ENCODE data around the gene TMC4.

The TMC4 gene

DNA sequence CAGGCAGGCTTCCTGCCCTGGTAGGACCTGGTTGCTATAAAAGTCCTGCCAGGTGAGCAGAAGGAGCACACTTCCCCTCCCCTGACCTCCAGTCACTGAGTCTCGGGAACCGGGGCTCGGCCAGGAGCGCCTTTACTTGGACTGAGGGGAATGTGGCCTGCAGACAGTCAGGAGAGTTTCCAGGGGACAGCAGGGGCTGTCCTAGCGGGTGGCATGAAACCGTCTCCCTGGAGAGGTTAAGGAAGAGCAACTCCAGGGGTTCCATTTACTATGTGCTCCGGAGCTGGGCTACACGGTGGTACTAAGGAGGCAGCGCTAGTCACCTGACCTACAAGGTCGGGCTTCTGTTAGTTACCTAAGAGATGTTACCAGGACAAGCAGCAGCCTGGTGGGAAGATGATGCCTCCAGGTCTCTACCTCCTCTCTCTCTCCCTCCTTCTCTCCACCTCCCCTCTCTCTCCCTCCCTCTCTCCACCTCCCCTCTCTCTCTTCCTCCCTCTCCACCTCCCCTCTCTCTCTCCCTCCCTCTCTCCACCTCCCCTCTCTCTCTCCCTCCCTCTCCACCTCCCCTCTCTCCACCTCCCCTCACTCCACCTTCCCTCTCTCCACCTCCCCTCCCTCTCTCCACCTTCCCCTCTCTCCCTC, 39.5 kb downstream of the TMC4 start:
- DNase-seq (ENCODE audit: low read depth in 2 of 2): no peak

DNA sequence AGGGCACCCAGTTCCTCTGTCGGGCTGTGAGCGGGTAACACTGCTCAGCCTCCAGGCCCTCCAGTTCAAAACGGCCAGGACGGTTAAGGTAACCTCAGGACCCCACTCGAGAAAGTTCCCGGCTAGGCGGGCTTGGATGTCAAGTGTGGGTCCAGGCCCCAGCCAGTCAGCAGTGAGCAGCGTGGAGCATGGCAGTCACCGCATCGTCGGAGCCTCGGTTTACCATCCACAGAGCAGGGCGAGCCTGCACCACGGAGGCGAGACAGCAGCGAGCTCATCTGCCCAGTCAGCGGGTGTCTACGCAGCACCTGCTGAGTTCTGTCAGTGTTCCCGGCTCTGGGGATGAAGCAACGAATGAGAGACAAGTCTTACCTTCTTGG, 43.4 kb downstream of the TMC4 start:
- DNase-seq (ENCODE audit: low read depth in 2 of 2): no peak

DNA sequence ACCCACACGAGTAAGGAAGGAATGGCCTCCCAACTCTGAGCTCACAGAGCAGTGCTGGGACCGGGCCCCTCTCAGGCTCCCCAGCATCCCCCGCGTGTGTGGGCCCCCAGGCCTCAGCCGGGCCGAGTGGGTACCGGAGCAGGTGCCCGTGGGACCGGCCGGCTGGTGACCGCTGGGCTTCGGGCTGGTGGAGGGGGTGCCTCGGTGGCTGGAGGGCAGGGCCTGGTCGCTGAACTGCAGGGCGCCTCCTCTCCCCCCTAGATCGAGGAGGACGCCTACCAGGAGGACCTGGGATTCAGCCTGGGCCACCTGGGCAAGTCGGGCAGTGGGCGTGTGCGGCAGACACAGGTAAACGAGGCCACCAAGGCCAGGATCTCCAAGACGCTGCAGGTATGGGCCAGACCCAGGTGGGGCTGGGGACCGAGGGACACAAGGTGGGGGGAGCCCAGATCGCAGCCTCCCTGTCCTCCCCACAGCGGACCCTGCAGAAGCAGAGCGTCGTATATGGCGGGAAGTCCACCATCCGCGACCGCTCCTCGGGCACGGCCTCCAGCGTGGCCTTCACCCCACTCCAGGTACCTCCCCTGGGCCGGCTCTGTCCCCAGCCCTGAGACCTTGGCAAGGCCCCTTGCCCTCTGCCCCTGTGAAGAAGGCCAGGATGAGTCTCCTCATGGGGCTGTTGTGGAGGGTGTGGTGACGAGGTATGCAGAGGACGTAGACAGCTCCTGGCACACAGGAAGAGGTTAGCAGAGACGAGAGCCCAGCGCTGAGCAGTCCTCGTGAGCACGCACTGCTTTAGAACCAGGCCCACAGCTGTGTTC, 44.0 kb downstream of the TMC4 start:
- DNase-seq (ENCODE audit: low read depth in 2 of 2): no peak

DNA sequence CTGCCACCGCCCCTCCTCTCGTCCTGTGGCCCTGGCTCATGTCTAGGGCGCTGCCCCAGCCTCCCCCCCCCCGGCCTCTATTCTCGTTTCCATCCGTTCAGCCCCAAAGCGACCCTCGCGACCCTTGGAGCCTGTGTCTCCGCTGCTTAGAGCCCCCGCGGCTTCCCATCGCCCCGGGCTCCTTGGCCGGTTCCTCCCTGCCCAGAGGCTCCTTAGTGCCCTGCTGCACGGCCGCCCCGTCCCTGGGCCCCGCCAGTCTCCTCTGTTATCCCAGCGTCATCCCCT, 44.6 kb downstream of the TMC4 start:
- no peak for DNase-seq (ENCODE audit: low read depth in 2 of 2)

DNA sequence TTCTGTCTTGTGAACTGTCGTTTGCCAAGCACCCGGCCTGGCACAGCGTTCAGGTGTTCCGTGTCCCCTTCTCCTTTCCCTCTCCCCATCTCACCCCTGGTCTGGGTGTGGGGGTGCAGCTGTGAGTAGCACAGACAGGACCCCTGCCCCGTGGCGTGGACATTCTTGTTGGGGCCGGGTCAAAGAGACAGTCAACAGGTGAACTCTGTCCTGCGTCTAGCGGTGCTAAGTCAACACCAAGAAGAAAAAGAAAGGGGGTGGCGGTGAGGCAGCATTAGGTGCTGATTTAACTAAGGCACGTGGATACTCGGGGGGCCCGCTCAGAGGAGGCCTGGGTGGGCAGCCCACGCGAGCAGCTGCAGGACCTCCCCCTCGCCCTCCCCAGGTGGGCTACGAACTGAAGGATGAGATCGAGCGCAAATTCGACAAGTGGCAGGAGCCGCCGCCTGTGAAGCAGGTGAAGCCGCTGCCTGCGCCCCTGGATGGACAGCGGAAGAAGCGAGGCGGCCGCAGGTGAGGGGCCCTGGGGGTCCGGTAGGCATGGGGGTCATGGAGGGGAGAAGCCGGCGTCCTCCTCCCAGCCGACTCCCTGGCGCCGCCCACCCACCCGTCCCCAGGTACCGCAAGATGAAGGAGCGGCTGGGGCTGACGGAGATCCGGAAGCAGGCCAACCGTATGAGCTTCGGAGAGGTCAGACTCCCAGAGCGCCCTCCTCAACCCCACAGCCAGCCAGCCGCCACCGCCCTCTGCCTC, 45.1 kb downstream of the TMC4 start:
- no peak for DNase-seq (ENCODE audit: low read depth in 2 of 2)

DNA sequence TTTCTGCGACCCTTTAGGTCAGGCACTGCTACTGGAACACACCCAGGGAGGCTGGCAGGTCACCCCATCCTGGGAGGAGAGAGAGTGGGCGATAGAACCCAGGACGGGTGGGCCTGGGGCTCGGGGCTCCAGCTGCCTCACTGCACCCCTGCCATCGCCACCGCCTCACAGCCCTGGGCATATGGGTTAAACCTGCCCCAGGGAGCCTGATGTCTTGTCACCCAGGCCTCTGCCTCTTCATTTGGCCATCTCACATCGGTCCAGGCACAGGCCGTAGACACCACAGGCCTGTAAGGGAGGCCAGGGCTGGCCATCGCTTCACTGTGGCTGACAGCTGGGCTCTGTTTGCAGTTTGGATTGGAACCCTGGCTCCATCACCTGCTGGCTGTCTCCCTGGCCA, 47.2 kb downstream of the TMC4 start:
- DNase-seq (ENCODE audit: low read depth in 2 of 2): no peak

DNA sequence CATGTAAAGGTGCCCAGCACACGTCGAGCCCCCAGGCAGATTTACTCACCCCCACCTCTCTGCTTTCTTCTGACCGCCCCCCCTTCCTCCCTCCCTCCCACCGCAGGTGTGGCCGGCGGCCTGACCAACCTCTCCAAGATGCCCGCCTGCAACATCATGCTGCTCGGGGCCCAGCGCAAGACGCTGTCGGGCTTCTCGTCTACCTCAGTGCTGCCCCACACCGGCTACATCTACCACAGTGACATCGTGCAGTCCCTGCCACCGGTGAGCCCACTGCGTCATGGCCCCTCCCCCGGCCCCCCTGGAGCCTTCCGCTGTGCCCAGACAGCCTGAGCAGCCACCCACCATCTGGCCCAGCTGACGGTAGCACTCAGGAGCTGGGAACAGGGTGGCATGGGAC, 48.6 kb downstream of the TMC4 start:
- no peak for DNase-seq (ENCODE audit: low read depth in 2 of 2)

DNA sequence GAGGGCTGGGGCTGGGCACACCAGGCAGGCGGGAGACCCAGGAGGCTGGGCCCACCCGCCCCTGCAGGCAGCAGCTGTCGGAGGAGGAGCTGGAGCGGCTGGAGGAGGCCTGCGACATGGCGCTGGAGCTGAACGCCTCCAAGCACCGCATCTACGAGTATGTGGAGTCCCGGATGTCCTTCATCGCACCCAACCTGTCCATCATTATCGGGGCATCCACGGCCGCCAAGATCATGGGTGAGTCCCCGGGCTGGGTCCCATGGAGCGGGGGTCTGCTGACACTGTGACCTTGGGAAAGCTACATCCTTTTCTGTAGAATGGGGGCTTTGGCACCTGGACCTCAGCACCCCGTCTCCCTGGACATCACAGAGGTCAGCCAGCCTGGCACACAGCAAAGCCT, 49.3 kb downstream of the TMC4 start:
- no peak for DNase-seq (ENCODE audit: low read depth in 2 of 2)

DNA sequence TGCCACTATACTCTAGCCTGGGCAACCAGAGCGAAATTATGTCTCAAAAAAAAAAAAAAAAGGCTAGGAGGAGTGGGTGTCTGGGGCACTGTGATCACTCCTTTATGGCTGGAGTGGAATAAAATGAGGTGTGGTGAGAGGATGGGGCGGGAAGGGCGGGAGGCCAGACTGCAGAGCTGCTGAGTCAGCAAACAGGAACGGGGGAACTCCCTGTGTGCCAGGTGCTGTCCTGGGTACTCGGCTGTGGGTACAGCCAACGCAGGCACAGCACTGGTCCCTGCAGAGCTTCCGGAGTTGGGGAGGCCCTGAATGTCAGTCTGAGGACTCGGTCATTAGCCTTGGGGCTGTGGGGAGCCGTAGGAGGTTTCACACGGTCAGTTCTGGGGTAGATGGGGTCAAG, 51.7 kb downstream of the TMC4 start:
- no peak for DNase-seq (ENCODE audit: low read depth in 2 of 2)

DNA sequence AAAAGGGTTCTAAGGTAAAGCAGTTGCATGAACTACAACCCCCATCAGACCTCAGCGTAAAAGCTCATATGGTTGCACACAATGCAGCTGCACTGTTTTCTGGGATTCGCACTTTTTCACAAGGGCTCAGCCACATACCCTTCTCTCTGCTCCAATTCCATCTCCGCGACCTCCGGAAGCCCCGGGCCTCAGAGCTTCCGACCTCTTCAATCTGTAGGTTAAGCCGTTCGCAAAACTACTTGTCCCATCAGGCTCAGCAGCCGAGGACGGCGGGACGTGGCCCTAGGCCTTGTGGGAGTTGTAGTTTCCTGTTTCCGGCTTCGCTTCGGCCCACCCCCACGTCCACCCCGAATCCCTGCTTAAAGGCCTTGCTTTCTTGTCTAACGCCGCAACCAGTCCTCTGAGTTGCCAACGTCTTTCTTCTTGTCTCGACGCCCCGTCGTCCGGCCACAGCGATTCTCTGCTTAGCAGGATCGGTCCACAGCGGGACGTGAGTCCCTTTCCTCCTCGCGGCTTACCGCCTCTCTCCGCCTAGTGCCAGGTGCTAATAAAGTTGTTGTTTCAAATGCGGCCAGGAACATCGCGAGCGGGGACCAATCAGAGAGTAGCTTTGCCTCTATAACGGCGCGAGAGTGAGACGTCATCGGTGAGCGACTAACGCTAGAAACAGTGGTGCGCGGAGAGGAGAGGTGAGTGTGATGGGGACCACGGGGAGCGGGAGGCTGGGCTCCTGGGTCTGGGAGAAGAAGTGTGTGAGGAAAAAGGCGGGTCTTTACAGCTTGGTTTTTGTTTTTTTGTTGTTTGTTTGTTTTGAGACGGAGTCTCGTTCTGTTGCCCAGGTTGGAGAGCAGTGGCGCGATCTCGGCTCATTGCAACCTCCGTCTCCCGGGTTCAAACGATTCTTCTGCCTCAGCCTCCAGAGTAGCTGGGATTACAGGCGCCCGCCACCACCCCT, 57.6 kb downstream of the TMC4 start, which contains the start of the genes PRPF31 and TFPT:
Gene PRPF31, plus strand, starts transcription at position 646 of the 955 bp plus-strand sequence. CDS start 2,525 bp downstream, outside the sequence.
Gene TFPT, minus strand, starts transcription at position 549 of the 955 bp plus-strand sequence. Its CDS starts 388 bp downstream, at position 161.
- peak; percentile 90 for DNase-seq (ENCODE audit: low read depth in 2 of 2)

DNA sequence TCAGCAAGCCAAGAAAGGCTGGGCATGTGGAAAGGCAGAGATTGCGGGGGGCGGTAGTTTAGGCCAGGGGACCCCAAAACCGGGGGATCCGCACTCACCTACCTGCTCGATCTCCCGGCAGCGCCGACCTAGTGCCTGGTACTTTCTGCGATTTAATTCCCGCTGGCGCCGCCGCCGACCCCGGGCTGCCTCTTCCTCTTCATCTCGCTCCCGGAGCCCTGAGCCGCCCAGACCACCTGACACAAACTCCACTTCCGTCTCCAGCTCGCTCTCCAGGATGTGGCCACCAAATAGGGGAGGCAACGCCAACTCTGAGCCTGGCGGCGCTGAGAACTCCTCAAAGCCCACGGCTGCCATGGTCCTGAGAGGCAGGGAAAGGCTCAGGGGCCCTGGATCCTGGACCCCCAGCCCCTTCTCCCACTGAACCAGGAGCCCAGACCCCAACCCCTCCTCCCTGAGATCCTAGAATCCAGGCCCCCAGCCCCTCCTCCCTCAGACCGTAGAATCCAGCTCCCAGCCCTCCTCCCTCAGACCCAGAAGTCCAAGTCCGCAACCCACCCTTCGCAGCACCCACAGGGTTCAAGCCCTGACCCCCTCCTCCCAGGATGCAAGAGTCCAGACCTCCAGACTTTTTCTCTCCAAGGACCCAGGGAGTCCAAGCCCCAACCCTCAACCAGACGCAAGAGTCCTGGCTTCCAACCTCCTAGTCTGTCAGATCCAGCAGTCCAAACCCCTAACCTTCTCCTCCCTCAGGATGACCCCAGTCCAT, 58.4 kb downstream of the TMC4 start:
- peak; percentile 33 to 43 for DNase-seq (ENCODE audit: low read depth in 2 of 2)

Data from stimulated activated CD8-positive, alpha-beta memory T cell treated with anti-CD3 and anti-CD28 coated beads, Interleukin-15, amount 100 ng/mL, for 48 hours (primary cell).